GM12873 (cell line): ENCODE measurements around the gene MRTFA.

Source experiments
- CTCF ChIP-seq: IDR thresholded peaks from 2 replicates; pipeline ENCODE4 v1.5.1; 2012; ENCODE audit warnings: low read depth, mild to moderate bottlenecking, moderate library complexity, low read length, control low read depth; ENCODE audit not compliant: insufficient read depth; ENCODE audit errors: missing control alignments

MRTFA gene

GRCh38 chr22:40473703-40474102, 162.8 kb downstream of the MRTFA start:
- TF ChIP-seq CTCF: no peak

DNA sequence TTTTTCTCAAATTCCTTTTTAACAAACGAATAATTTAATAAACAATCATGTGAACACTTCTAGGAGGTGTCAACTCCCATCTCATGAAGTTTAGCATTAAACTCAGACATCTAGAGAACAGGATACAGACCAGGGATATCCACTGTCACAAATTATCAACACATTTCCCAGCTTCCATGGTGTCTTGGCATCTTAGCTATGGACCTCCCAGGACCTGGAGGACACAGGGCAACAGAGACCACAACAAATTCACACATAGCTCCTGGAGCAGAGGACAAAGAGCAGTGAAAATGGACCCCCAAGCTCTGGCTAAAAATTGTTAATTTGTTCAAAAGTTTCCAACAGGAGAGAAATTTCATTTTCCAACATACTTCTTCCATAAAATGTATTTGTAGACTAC, 163.9 kb downstream of the MRTFA start:
- TF ChIP-seq CTCF: no peak

GRCh38 chr22:40472051-40472450, 164.5 kb downstream of the MRTFA start:
- no peak for TF ChIP-seq CTCF

- no peak for TF ChIP-seq CTCF
Measured at GRCh38 chr22:40469181-40469580, 167.3 kb downstream of the MRTFA start.

GRCh38 chr22:40468616-40469015, 167.9 kb downstream of the MRTFA start:
- TF ChIP-seq CTCF: no peak

- TF ChIP-seq CTCF: no peak
Measured at GRCh38 chr22:40466976-40467375, 169.5 kb downstream of the MRTFA start.

DNA sequence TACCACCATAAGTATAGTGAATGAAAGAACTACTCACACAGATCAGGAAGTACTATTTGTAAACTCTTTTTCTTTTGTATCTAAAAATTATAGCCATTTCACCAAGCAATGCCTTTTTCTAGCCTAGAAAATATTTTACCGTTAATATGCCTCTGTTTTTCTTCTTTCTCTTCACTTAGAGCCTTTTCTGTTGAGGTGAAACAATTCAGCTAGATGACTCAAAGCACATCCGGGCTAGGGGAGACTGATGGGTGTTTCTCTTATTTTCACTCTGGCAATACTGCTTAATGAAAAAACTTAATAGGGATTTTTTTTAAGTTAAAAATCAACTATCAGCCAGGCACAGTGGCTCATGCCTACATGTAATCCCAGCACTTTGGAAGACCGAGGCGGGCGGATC, 172.8 kb downstream of the MRTFA start:
- no peak for TF ChIP-seq CTCF

GRCh38 chr22:40463017-40463631, 173.4 kb downstream of the MRTFA start:
- no peak for TF ChIP-seq CTCF
